Muscle layer of colon (tissue), 2 donors: Measurements from ENCODE around the gene BANP.

Source experiments
- H3K27ac ChIP-seq: one replicate; pipeline ENCODE4 v1.7.0; 2013; ENCODE audit warnings: low read depth, mild to moderate bottlenecking, low read length, moderate library complexity
- H3K27me3 ChIP-seq, 2 donors: one replicate each; pipeline ENCODE4 v1.7.0; 2013; ENCODE audit warnings: low read length in 2 of 2, mild to moderate bottlenecking in 2 of 2; ENCODE audit not compliant: insufficient read depth in 2 of 2, control insufficient read depth in 1 of 2
- H3K36me3 ChIP-seq: one replicate; pipeline ENCODE4 v1.7.0; 2013; ENCODE audit warnings: mild to moderate bottlenecking, low read length; ENCODE audit not compliant: insufficient read depth
- H3K4me1 ChIP-seq: one replicate; pipeline ENCODE4 v1.7.0; 2013; ENCODE audit warnings: mild to moderate bottlenecking, low read length; ENCODE audit not compliant: insufficient read depth
- H3K4me3 ChIP-seq, 2 donors: one replicate each; pipeline ENCODE4 v1.7.0; 2013; ENCODE audit warnings: low read length in 2 of 2, low read depth in 1 of 2, mild to moderate bottlenecking in 1 of 2, moderate library complexity in 1 of 2
- H3K9ac ChIP-seq: one replicate; pipeline ENCODE4 v1.7.0; 2013; ENCODE audit warnings: low read length
- H3K9me3 ChIP-seq: one replicate; pipeline ENCODE4 v1.7.0; 2013; ENCODE audit warnings: mild to moderate bottlenecking, low read length
- donor health status: abdominal sarcoma.
- donor health status: Adenocarcinoma of cecum.

The BANP gene

DNA sequence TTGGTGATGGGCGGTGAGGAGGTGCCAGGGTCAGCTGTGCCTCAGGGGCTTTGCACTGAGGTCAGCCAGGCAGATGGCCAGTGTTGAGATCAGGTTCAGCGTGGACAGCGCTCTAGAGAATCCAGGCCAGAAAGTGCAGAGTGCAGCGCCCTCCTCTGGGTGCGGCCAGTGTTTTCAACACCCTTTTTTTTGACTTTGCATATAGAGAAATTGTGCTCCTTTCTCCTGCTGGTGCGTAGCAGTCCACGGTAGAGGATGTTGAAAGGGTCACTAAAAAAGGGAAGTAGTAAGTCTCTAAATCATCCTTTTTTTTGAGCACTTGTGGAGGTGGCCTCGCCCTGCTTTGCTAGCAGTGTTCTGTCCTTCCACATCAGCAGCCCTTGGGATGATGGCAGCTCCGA is 53.9 kb downstream of the BANP start:
- Histone ChIP-seq H3K9ac (no peak overlapping the region), H3K36me3 (peaks cover 20% of the 10 kb centered on the region), H3K4me1 (no peaks in the 10 kb centered on the region), H3K4me3 (no peak overlapping the region), H3K9me3 (no peaks in the 10 kb centered on the region), H3K27ac (no peak overlapping the region), H3K27me3 (no peaks in the 10 kb centered on the region)

DNA sequence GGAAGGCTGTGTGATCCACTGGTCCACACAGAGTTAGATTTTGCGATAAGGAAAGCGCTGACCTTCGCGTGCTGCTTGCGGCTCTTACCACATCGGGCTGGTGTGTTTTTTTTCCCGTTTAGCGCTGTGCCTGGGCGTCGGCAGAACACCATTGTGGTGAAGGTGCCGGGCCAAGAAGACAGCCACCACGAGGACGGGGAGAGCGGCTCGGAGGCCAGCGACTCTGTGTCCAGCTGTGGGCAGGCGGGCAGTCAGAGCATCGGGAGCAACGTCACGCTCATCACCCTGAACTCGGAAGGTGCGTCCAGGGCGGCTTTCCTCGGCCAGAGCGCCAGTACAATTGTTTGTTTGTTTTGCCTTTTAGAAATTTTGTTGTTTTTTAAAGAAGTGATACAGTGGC is 54.7 kb downstream of the BANP start:
- Histone ChIP-seq H3K36me3 (peaks cover 20% of the 10 kb centered on the region), H3K4me3 (no peak overlapping the region), H3K9ac (no peak overlapping the region), H3K27me3 (no peaks in the 10 kb centered on the region), H3K4me1 (no peaks in the 10 kb centered on the region), H3K27ac (no peak overlapping the region), H3K9me3 (no peaks in the 10 kb centered on the region)

DNA sequence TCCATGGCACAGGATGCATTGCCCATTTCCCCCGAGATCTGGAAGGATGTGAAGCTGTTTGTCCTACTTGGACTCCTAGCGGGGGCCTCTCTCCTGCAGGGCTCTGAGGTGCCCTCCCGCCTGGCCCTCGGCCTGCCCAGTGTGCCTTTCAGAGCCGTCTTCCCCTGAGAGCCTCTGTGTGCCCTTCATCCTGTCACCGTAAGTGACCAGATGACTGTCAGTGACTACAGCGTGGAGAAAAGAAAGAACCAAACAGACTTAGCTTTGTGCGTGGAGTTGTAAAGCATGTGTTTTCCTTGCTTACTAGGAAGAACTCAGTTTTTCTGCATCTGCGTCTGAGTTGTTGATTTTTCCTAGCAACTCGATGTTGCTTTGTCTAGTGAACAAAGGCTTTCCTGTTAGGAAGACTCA is 56.1 kb downstream of the BANP start:
- Histone ChIP-seq H3K9me3 (no peaks in the 10 kb centered on the region), H3K36me3 (peaks cover 20% of the 10 kb centered on the region), H3K4me3 (no peak overlapping the region), H3K27ac (no peak overlapping the region), H3K9ac (no peak overlapping the region), H3K27me3 (no peaks in the 10 kb centered on the region), H3K4me1 (no peaks in the 10 kb centered on the region)

DNA sequence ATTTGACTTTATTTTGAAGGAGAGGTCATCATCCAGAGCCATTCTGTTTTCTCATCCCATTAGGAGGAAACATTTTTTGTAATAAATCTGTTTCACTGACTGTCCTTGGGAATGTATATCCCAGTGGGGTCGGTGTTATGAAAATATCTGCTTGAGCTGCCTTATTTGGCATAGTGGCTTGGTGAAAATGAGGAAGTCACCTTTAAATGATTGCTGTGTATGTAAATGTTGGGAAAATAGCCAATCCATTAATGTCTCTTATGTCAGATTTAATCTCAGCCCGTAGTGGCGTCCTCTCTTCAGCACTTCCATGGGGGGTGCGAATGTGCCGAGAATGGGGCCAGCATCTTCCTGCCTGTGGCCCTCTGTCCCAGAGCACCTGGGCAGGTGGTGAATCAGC is 57.6 kb downstream of the BANP start:
- no peak overlapping the region for H3K9ac ChIP-seq
- no peak overlapping the region for H3K4me3 ChIP-seq
- peaks cover 20% of the 10 kb centered on the region for H3K36me3 ChIP-seq
- H3K4me1 ChIP-seq: no peaks in the 10 kb centered on the region
- no peaks in the 10 kb centered on the region for H3K9me3 ChIP-seq
- H3K27me3 ChIP-seq: no peaks in the 10 kb centered on the region
- H3K27ac ChIP-seq: no peak overlapping the region

DNA sequence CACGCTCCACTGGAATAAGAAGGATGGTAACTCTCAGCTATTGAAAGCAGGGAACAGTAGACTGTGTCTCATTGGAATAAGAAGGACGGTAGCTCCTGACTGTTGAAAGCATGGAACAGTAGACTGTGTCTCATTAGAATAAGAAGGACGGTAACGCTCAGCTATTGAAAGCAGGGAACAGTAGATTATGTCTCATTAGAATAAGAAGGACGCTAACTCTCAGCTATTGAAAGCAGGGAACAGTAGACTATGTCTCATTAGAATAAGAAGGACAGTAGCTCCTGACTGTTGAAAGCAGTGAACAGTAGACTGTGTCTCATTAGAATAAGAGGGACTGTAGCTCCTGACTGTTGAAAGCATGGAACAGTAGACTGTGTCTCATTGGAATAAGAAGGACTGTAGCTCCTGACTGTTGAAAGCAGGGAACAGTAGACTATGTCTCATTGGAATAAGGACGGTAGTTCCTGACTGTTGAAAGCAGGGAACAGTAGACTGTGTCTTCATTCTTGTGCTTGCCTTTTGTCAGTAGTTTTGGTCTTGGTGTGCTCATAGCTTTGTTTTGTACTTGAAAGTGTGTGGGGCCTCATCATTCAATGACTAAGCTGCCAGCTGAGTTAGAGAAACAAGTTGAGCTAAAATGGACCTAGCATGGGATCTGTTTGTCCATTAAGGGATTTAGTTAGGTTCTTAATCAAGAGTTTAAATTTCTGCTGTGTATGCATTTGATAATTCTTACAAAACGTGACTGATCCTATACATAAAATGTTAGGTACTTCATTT is 58.5 kb downstream of the BANP start:
- Histone ChIP-seq H3K9ac (no peak overlapping the region), H3K9me3 (no peaks in the 10 kb centered on the region), H3K27me3 (no peaks in the 10 kb centered on the region), H3K36me3 (peaks cover 20% of the 10 kb centered on the region), H3K27ac (no peak overlapping the region), H3K4me3 (no peak overlapping the region), H3K4me1 (no peaks in the 10 kb centered on the region)

DNA sequence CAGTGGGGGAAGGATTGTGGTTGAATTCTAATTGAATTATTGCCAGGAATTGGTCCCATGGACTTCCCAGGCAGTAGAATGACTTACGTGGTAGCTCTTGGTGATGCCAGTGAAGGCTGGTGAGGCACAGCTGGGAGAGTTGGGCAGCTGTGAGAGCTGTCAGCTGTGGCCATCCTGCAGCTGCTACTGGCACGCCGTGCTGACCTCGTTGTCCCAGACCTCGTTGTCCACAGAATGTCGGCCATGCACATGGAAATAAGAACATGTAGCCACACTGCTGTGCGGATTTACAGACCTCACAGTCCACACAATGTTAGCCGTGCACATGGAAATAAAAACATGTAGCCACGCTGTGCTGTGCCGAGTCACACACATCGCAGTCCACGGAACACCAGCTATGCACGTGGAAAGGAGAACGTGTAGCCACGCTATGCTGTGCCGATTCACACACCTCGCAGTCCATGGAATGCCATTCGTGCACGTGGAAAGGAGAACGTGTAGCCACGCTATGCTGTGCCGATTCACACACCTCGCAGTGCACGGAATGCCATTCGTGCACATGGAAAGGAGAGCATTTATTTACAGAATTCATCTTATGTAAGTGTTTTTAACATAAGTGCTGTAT is 59.2 kb downstream of the BANP start:
- Histone ChIP-seq H3K4me3 (no peak overlapping the region), H3K9me3 (no peaks in the 10 kb centered on the region), H3K4me1 (no peaks in the 10 kb centered on the region), H3K36me3 (peaks cover 20% of the 10 kb centered on the region), H3K9ac (no peak overlapping the region), H3K27me3 (no peaks in the 10 kb centered on the region), H3K27ac (no peak overlapping the region)

DNA sequence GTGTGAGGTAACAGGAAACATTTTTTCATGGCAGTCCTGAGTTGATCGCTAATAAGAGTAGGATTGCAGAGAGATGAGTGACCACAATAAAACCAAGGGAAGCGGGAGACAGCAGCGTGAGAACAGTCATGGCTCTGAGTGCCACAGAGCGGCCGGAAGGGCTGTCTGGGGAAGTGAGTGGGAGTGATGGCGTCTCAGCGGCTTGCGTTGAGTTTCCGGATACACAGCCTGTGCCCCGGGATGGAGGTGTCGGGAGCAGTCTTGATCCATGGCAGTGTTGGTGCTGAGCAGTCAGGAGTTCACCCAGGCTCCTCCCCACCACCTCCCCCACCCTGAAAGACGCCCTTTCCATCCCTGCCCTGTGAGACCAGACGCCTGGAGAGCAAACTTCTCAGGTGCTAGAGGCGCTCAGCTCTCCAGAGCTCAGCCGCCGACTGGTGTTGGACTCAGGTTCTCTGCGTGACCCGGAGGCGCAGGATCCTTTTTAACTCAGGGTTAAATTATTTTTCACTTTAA is 59.8 kb downstream of the BANP start:
- no peak overlapping the region for H3K4me3 ChIP-seq
- no peaks in the 10 kb centered on the region for H3K27me3 ChIP-seq
- H3K9me3 ChIP-seq: no peaks in the 10 kb centered on the region
- no peaks in the 10 kb centered on the region for H3K4me1 ChIP-seq
- no peak overlapping the region for H3K27ac ChIP-seq
- H3K36me3 ChIP-seq: peaks cover 20% of the 10 kb centered on the region
- no peak overlapping the region for H3K9ac ChIP-seq

DNA sequence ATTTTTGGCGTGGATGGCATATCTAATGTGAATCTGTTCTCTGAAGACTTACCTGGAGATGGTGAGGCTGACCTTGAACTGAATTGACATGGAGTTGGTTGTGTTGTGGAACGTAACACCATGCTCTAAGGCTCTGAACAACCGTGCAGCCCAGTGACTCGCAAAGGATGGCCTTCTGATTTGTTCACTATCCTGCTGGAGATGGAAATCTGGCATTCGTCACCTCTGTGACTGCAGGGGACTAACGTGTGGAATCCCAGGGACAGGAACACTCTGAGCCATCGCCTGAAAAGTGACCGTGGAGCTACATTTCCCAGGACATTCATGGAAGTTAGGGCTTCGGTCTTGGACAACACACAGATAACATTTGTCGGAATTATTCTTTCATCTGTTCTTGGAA is 61.1 kb downstream of the BANP start:
- Histone ChIP-seq H3K4me1 (no peaks in the 10 kb centered on the region), H3K27me3 (no peaks in the 10 kb centered on the region), H3K9ac (no peak overlapping the region), H3K27ac (no peak overlapping the region), H3K9me3 (no peaks in the 10 kb centered on the region), H3K4me3 (no peak overlapping the region), H3K36me3 (peaks cover 15% of the 10 kb centered on the region)

DNA sequence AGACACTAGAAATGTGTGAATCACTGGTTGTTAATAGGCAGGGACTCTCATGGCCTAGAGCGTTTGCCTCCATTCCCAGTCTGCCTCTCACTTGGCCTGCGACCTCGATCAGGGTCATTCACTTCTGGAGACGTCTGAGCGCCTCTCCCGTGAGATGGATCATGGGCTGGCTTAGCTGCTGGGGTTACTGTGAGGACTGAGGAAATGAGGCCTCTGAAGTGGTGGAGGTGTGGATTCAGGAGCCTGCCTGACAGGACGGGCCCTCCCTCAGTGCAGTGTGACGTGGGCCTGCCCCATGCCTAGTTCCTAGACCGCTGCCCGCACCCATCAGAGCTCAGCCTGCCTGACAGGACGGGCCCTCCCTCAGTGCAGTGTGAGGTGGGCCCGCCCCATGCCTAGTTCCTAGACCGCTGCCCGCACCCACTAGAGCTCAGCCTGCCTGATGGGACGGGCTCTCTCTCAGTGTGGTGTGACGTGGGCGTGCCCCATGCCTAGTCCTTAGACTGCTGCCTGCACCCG is 61.9 kb downstream of the BANP start:
- peaks cover 8% of the 10 kb centered on the region for H3K36me3 ChIP-seq
- no peaks in the 10 kb centered on the region for H3K9me3 ChIP-seq
- H3K27ac ChIP-seq: no peak overlapping the region
- no peaks in the 10 kb centered on the region for H3K4me1 ChIP-seq
- no peak overlapping the region for H3K4me3 ChIP-seq
- H3K27me3 ChIP-seq: no peaks in the 10 kb centered on the region
- no peak overlapping the region for H3K9ac ChIP-seq

DNA sequence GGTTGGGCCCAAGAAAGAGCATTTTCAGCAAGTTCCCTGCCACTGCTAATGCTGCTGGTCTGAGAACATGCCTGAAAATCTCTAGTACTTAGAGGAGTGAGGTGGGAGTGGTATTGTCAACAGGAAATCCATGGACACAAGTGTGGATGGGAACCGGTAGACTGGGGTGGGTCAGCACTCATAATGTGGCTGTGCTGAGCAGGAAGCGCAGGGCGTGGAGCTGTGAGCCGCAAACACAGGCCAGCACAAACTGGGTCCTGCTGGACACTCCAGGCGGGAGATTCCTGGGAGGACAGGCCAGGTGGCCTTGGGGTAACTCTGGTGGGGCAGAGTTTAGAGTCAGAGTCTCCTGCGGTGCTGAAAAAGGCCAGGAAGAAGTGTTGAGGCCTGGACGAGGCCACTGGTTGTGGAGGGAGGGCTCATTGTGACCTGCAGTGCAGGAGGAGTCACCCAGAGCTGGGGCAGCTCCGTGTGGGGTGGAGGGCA is 62.6 kb downstream of the BANP start:
- H3K27me3 ChIP-seq: no peaks in the 10 kb centered on the region
- H3K4me1 ChIP-seq: no peaks in the 10 kb centered on the region
- H3K4me3 ChIP-seq: no peak overlapping the region
- H3K36me3 ChIP-seq: peaks cover 5% of the 10 kb centered on the region
- no peaks in the 10 kb centered on the region for H3K9me3 ChIP-seq
- H3K27ac ChIP-seq: no peak overlapping the region
- no peak overlapping the region for H3K9ac ChIP-seq

DNA sequence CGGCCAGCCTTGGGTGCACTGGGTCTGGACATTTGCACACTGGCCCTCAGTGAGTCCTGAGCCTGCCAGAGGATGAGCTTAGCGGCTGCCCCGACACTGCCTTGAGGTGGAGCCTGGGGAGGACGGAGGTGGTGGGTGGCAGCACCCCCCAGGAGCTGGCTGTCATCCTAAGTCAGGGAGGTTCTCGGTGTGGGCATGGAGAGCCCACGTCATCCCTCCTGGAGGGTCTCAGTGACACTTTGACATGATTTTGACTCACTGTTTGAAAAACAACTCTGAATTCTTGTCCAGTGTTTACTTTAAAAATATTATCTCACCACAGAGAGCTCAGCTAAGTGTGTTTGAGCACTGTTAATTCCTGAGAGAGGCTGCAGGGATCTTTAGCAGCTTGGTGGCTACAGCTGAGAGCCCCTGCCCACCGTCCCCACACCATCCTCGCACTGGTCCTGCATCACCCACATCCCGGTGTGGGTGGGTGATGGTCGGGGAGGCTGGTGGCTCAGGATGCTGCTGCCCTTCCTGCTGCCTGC is 63.1 kb downstream of the BANP start:
- Histone ChIP-seq H3K27ac (no peak overlapping the region), H3K36me3 (peaks cover 5% of the 10 kb centered on the region), H3K4me1 (no peaks in the 10 kb centered on the region), H3K27me3 (no peaks in the 10 kb centered on the region), H3K9ac (no peak overlapping the region), H3K9me3 (no peaks in the 10 kb centered on the region), H3K4me3 (no peak overlapping the region)
